Activated CD4-positive, alpha-beta memory T cell treated with anti-CD3 and anti-CD28 coated beads, Interleukin-2, amount 10 ng/mL, durations not matched to agents 7 days and 5 days (primary cell): ENCODE results near the gene PTPRU. TPM values are rescaled to one million over a fixed set of nuclear protein-coding genes. Genes with fewer than 3 reads are reported as not detected.

Experiments
- CTCF ChIA-PET: fragments of 350-600 bp; sonication (Branson Sonifier 250); formaldehyde crosslinking; loops from one replicate; lab custom pipeline; 2021; ENCODE audit warnings: antibody characterized with exemption, inconsistent platforms; lab: Charles Lee
- POLR2A ChIA-PET: fragments of 350-600 bp; sonication (Branson Sonifier 250); formaldehyde crosslinking; loops from one replicate; lab custom pipeline; 2021; ENCODE audit warnings: antibody characterized with exemption; lab: Charles Lee
- DNase-seq: peaks from one replicate; pipeline ENCODE4 v3.0.0-alpha.2; 2020
- H3K27ac Mint-ChIP-seq: one replicate; pipeline ENCODE4 v1.8.0; 2021; ENCODE audit warnings: mild to moderate bottlenecking, mixed read lengths
- H3K27me3 Mint-ChIP-seq: one replicate; pipeline ENCODE4 v1.8.0; 2021; ENCODE audit warnings: mixed read lengths
- H3K36me3 Mint-ChIP-seq: one replicate; pipeline ENCODE4 v1.8.0; 2021; ENCODE audit warnings: low read depth, mixed read lengths
- H3K4me1 Mint-ChIP-seq: one replicate; pipeline ENCODE4 v1.8.0; 2021; ENCODE audit warnings: mixed read lengths
- H3K4me3 Mint-ChIP-seq: one replicate; pipeline ENCODE4 v1.8.0; 2021; ENCODE audit warnings: mild to moderate bottlenecking, mixed read lengths
- H3K9me3 Mint-ChIP-seq: one replicate; pipeline ENCODE4 v1.8.0; 2021; ENCODE audit warnings: mixed read lengths
- total RNA-seq, 2 experiments: library from RNA; stranded (reverse); gene quantifications; one replicate each; pipeline ENCODE4 v1.2.3, GENCODE V29; 2021

Gene PTPRU
- total RNA-seq, 2 experiments from 2014 or later: 0.13 to 0.68 TPM

GRCh38 chr1:29238620-29239002 is 2.3 kb downstream of the PTPRU start:
- CTCF ChIA-PET: no interaction called here
- Mint-ChIP-seq H3K36me3 (peaks cover 4% of the 10 kb centered on the region), H3K4me3 (no peak overlapping the region), H3K9me3 (no peaks in the 10 kb centered on the region), H3K27me3 (peaks cover 54% of the 10 kb centered on the region), H3K27ac (no peak overlapping the region), H3K4me1 (peaks cover 19% of the 10 kb centered on the region)
- POLR2A ChIA-PET: interaction anchor here (2.1 kb wide), 1 partner anchor 8 kb away, joined by 9 read pairs; the partner anchor contains the start of gene MECR
- DNase-seq: no peak

- ChIA-PET CTCF (no interaction called here), POLR2A (interaction anchor here (2.1 kb wide), 1 partner anchor 9 kb away, joined by 9 read pairs; the partner anchor contains the start of gene MECR)
- Mint-ChIP-seq H3K27me3 (peaks cover 50% of the 10 kb centered on the region), H3K36me3 (peaks cover 4% of the 10 kb centered on the region), H3K4me3 (no peak overlapping the region), H3K9me3 (no peaks in the 10 kb centered on the region), H3K27ac (no peak overlapping the region), H3K4me1 (peaks cover 19% of the 10 kb centered on the region)
- DNase-seq: no peak
These were observed 2.8 kb downstream of the PTPRU start for GRCh38 chr1:29239142-29239541.

DNA sequence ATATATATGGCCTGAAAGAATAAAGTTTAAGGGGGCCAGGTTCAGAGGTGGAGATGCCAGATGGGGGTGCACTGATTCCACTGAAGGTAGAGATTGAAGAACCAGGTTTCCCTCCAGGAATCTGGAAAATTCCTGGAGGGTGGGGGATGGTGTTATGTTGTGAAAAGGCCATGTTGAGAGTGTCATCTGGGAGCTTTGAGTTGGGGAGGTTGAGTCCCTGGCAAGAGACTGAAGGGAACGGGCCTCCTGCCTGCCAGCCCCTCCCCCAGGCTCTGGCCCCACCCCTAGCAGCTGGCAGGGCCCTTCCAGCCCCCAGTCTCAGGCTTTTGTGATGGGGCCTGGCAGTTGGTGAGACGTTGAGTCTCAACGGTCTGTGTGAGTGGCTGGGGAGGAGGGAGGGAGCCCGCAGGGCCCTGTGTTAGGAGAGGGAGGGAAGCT is 4.1 kb downstream of the PTPRU start:
- Mint-ChIP-seq H3K27ac (no peak overlapping the region), H3K4me3 (no peak overlapping the region), H3K27me3 (peaks cover 45% of the 10 kb centered on the region), H3K4me1 (peaks cover 19% of the 10 kb centered on the region), H3K36me3 (peaks cover 4% of the 10 kb centered on the region), H3K9me3 (no peaks in the 10 kb centered on the region)
- DNase-seq: no peak
- CTCF ChIA-PET: no interaction called here
- POLR2A ChIA-PET: interaction anchor here (2.1 kb wide), 1 partner anchor 10 kb away, joined by 9 read pairs; the partner anchor contains the start of gene MECR

DNA sequence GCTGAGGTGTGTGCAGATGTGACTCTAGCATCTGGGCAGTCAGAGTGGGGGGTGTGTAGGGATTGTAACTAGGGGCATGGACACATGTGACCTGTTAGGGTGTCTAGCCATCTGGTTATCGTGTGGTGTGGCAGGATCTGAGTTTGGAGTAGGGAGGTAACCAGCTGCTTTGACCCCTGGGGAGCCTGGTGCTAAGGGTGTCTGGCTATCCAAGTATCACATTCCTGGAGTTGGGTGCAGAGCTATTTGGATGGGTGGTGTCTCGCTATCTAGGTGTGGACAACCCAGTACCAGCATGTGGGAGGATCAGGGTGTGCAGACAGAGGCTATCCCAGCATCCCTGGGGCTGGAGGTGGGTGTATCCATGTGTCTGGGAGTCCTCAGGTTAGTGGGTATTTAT is 4.7 kb downstream of the PTPRU start:
- ChIA-PET POLR2A (no interaction called here), CTCF (no interaction called here)
- H3K4me1 Mint-ChIP-seq: peaks cover 15% of the 10 kb centered on the region
- H3K27me3 Mint-ChIP-seq: peaks cover 40% of the 10 kb centered on the region
- H3K9me3 Mint-ChIP-seq: no peaks in the 10 kb centered on the region
- peaks cover 4% of the 10 kb centered on the region for H3K36me3 Mint-ChIP-seq
- no peak overlapping the region for H3K4me3 Mint-ChIP-seq
- DNase-seq: no peak
- no peak overlapping the region for H3K27ac Mint-ChIP-seq

- POLR2A ChIA-PET: no interaction called here
- CTCF ChIA-PET: no interaction called here
- peaks cover 3% of the 10 kb centered on the region for H3K4me1 Mint-ChIP-seq
These were observed 6.9 kb downstream of the PTPRU start for GRCh38 chr1:29243023-29243870.

GRCh38 chr1:29243871-29244200 is 7.5 kb downstream of the PTPRU start:
- H3K4me3 Mint-ChIP-seq: no peak overlapping the region

More at GRCh38 chr1:29243023-29243870, 6.9 kb downstream of the PTPRU start:
- DNase-seq: no peak
- no peak overlapping the region for H3K27ac Mint-ChIP-seq
- H3K9me3 Mint-ChIP-seq: no peaks in the 10 kb centered on the region
- H3K4me3 Mint-ChIP-seq: no peak overlapping the region
- H3K36me3 Mint-ChIP-seq: no peaks in the 10 kb centered on the region
- peaks cover 31% of the 10 kb centered on the region for H3K27me3 Mint-ChIP-seq

DNA sequence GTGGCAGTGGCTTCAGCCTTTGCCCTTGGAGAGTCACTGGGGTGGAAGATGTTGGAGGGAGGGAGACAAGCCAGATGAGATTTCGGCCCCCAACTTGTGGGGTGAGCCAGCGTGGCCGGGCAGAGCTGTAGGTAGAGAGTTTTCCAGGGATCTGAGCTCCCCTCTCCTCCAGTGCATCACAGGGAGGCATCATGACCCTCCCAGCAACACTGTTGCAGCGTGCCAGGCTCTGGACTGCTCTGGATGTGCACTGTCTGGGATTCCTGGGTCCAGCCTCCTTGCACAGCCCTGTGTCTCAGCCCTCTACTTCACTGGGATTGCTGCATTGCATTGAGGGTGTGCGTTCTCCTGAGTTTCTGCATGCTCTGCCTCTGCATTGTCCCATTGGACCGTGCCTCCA is 8.9 kb downstream of the PTPRU start:
- CTCF ChIA-PET: interaction anchor here (1.4 kb wide), 1 partner anchor 1135 kb away, joined by 3 read pairs; no protein-coding TSS in a partner anchor
- H3K36me3 Mint-ChIP-seq: no peaks in the 10 kb centered on the region
- no peak overlapping the region for H3K4me3 Mint-ChIP-seq
- peaks cover 16% of the 10 kb centered on the region for H3K27me3 Mint-ChIP-seq
- DNase-seq: no peak
- POLR2A ChIA-PET: no interaction called here
- no peaks in the 10 kb centered on the region for H3K4me1 Mint-ChIP-seq
- H3K9me3 Mint-ChIP-seq: no peaks in the 10 kb centered on the region
- H3K27ac Mint-ChIP-seq: no peak overlapping the region

More at GRCh38 chr1:29243871-29244200, 7.5 kb downstream of the PTPRU start:
- Mint-ChIP-seq H3K4me1 (no peaks in the 10 kb centered on the region), H3K27ac (no peak overlapping the region), H3K36me3 (no peaks in the 10 kb centered on the region), H3K9me3 (no peaks in the 10 kb centered on the region), H3K27me3 (peaks cover 26% of the 10 kb centered on the region)
- CTCF ChIA-PET: no interaction called here
- POLR2A ChIA-PET: no interaction called here
- no peak for DNase-seq

DNA sequence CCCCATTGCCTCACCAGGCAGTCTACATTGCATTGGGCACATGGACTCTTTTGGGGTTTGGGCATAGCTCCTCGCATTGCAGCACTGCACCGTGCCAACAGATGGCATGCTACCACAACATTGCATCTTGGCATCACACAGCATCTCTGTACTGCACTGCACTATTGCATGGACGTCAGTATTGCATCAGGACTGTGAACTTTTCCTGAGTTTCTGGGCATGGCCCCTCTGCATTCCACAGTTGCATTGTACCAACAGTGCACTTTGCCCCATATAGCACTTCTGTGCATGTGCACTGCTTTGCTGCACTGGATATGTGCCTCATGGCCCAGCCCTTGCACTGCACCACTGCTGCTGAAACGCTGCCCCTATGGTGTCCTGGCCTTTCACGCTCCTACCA is 9.6 kb downstream of the PTPRU start:
- H3K27ac Mint-ChIP-seq: no peak overlapping the region
- CTCF ChIA-PET: interaction anchor here (1.4 kb wide), 1 partner anchor 1135 kb away, joined by 3 read pairs; no protein-coding TSS in a partner anchor
- no peak for DNase-seq
- no peaks in the 10 kb centered on the region for H3K36me3 Mint-ChIP-seq
- H3K4me3 Mint-ChIP-seq: no peak overlapping the region
- H3K27me3 Mint-ChIP-seq: peaks cover 13% of the 10 kb centered on the region
- no peaks in the 10 kb centered on the region for H3K9me3 Mint-ChIP-seq
- H3K4me1 Mint-ChIP-seq: no peaks in the 10 kb centered on the region
- POLR2A ChIA-PET: no interaction called here

GRCh38 chr1:29247044-29247443 is 10.7 kb downstream of the PTPRU start:
- CTCF ChIA-PET: interaction anchor here (0.8 kb wide), 1 partner anchor 1134 kb away, joined by 3 read pairs; no protein-coding TSS in a partner anchor

DNA sequence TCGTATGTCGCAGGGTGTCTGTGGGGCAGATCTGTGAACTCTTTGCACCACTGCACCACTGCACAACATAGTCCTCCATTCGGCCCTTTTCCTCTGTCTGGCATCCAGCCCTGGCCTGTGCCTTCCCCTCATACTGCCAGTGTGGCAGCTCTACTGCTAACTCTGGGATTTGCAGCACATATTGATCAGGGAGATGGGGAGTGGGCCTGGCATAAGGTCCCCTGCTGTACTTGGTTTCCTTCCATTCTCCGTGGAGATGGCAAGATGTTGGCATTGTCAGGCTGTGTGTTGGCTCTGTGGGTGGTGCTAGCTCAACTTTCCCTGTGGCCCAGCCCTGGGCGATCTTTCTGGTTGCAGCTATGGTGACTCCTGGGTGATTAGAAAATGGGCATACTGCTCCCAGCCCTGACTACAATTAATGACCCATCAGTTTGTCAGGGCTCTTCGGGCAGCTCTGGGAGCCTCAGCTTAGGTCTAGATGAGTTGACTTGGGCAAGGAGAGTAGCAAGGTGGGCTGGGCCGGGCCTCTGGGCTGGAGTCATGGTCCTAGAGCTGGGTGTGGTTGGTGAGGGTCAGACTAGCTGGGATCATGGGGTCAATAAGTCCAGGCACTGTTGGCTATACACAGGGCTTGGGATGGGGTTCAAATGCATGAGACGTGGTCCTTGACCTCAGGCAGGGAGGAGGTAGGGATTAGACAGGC is 11.4 kb downstream of the PTPRU start:
- Mint-ChIP-seq H3K36me3 (no peaks in the 10 kb centered on the region), H3K27ac (no peak overlapping the region), H3K9me3 (no peaks in the 10 kb centered on the region), H3K4me1 (no peaks in the 10 kb centered on the region), H3K27me3 (peaks cover 8% of the 10 kb centered on the region), H3K4me3 (no peak overlapping the region)
- POLR2A ChIA-PET: no interaction called here
- DNase-seq: no peak
- CTCF ChIA-PET: no interaction called here

More at GRCh38 chr1:29247044-29247443, 10.7 kb downstream of the PTPRU start:
- H3K4me3 Mint-ChIP-seq: no peak overlapping the region
- POLR2A ChIA-PET: no interaction called here
- H3K27me3 Mint-ChIP-seq: peaks cover 8% of the 10 kb centered on the region
- H3K27ac Mint-ChIP-seq: no peak overlapping the region
- H3K9me3 Mint-ChIP-seq: no peaks in the 10 kb centered on the region
- no peak for DNase-seq
- H3K36me3 Mint-ChIP-seq: no peaks in the 10 kb centered on the region
- H3K4me1 Mint-ChIP-seq: no peaks in the 10 kb centered on the region

- ChIA-PET POLR2A (no interaction called here), CTCF (no interaction called here)
- no peaks in the 10 kb centered on the region for H3K36me3 Mint-ChIP-seq
- H3K27me3 Mint-ChIP-seq: peaks cover 8% of the 10 kb centered on the region
- no peak overlapping the region for H3K4me3 Mint-ChIP-seq
- H3K27ac Mint-ChIP-seq: no peak overlapping the region
- H3K9me3 Mint-ChIP-seq: no peaks in the 10 kb centered on the region
- no peak for DNase-seq
- no peaks in the 10 kb centered on the region for H3K4me1 Mint-ChIP-seq
These were observed 12.1 kb downstream of the PTPRU start for GRCh38 chr1:29248409-29248808.

GRCh38 chr1:29249170-29249691 is 12.9 kb downstream of the PTPRU start:
- CTCF ChIA-PET: no interaction called here
- Mint-ChIP-seq H3K27ac (no peak overlapping the region), H3K27me3 (peaks cover 8% of the 10 kb centered on the region), H3K9me3 (no peaks in the 10 kb centered on the region), H3K4me1 (no peaks in the 10 kb centered on the region), H3K4me3 (no peak overlapping the region), H3K36me3 (no peaks in the 10 kb centered on the region)
- POLR2A ChIA-PET: no interaction called here
- no peak for DNase-seq

DNA sequence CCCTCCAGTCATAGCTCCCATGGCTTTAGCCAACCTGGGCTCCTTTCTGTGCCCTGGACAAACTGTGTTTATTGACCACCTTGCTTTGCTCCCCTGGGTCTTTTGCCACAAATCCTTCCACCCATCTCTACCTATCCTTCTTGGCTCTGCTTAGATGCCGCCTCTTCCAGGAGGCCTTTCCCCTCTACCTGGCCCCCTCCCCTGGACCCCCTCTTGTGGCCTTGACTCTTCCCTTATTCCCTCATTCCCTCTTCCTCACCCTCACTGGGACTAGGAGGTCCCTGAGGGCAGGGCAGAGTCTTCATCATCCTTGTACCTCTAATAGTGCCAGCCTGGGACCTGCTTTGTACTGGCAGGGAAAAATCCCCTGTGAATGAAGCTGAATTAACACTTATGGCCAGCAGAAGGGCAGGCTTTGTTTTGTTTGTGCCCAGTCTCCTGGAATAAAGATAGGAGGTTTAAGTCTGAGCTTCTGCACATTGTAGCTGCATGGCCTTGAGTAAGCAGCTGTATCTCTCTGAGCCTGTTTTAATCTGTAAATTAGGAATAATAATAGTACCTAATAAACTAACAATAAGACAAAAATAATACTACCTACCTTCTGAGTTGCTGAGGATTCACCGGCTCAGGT is 13.7 kb downstream of the PTPRU start:
- CTCF ChIA-PET: no interaction called here
- no peaks in the 10 kb centered on the region for H3K36me3 Mint-ChIP-seq
- POLR2A ChIA-PET: no interaction called here
- no peaks in the 10 kb centered on the region for H3K4me1 Mint-ChIP-seq
- H3K27me3 Mint-ChIP-seq: peaks cover 8% of the 10 kb centered on the region
- H3K4me3 Mint-ChIP-seq: no peak overlapping the region
- DNase-seq: no peak
- no peak overlapping the region for H3K27ac Mint-ChIP-seq
- no peaks in the 10 kb centered on the region for H3K9me3 Mint-ChIP-seq
